ENCODE data around the gene EXOC4. TPM values are rescaled to one million over a fixed set of nuclear protein-coding genes. Genes with fewer than 3 reads are reported as not detected.

Gene EXOC4
- total RNA-seq, 1 experiment from 2014 or later: 66.2 TPM

GRCh38 chr7:133382775-133383559 is 130.1 kb downstream of the EXOC4 start:
- POLR2A ChIA-PET: no interaction called here
- Mint-ChIP-seq H3K9me3 (ENCODE audit: unreplicated experiment) (peaks cover 9% of the 10 kb centered on the region), H3K4me3 (ENCODE audit: unreplicated experiment) (no peak overlapping the region), H3K27me3 (ENCODE audit: insufficient read depth, unreplicated experiment) (no peaks in the 10 kb centered on the region), H3K36me3 (ENCODE audit: insufficient read depth, unreplicated experiment) (no peaks in the 10 kb centered on the region), H3K27ac (ENCODE audit: unreplicated experiment) (no peak overlapping the region), H3K4me1 (ENCODE audit: low read depth, unreplicated experiment) (no peaks in the 10 kb centered on the region)
- BruUV-seq (replicated peaks): no TSS peak
- Histone ChIP-seq H3K36me3 (ENCODE audit: control insufficient read depth, insufficient read depth, low read length) (no peaks in the 10 kb centered on the region), H3K27me3 (replicated peaks; ENCODE audit: control insufficient read depth, insufficient read depth, low read length) (no peaks in the 10 kb centered on the region), H3K4me1 (no peaks in the 10 kb centered on the region), H3K9me3 (no peaks in the 10 kb centered on the region), H3K4me3 (ENCODE audit: low read depth, low read length) (no peak overlapping the region)
- intact Hi-C loops (cut with micrococcal nuclease; ENCODE audit: unreplicated experiment): no loop called here
- no peak for DNase-seq
- TF ChIP-seq CTCF (IDR thresholded peaks at IDR 0.05; ENCODE audit: insufficient read depth in 1 of 2, low read depth in 1 of 2, low read length in 1 of 2, severe bottlenecking in 1 of 2, unreplicated experiment in 1 of 2): no peak
- CTCF ChIA-PET: no interaction called here

GRCh38 chr7:133386205-133386604 is 133.3 kb downstream of the EXOC4 start:
- H3K27ac Mint-ChIP-seq (ENCODE audit: unreplicated experiment): no peak overlapping the region
- no peaks in the 10 kb centered on the region for H3K36me3 Mint-ChIP-seq (ENCODE audit: insufficient read depth, unreplicated experiment)
- no peaks in the 10 kb centered on the region for H3K4me1 Mint-ChIP-seq (ENCODE audit: low read depth, unreplicated experiment)
- no peak for DNase-seq
- no peaks in the 10 kb centered on the region for H3K27me3 Mint-ChIP-seq (ENCODE audit: insufficient read depth, unreplicated experiment)
- CTCF ChIA-PET: no interaction called here
- TF ChIP-seq CTCF (IDR thresholded peaks at IDR 0.05; ENCODE audit: insufficient read depth in 1 of 2, low read depth in 1 of 2, low read length in 1 of 2, severe bottlenecking in 1 of 2, unreplicated experiment in 1 of 2): no peak
- Histone ChIP-seq H3K4me3 (ENCODE audit: low read depth, low read length) (no peak overlapping the region), H3K4me1 (no peaks in the 10 kb centered on the region), H3K27me3 (replicated peaks; ENCODE audit: control insufficient read depth, insufficient read depth, low read length) (no peaks in the 10 kb centered on the region), H3K9me3 (no peaks in the 10 kb centered on the region), H3K36me3 (ENCODE audit: control insufficient read depth, insufficient read depth, low read length) (no peaks in the 10 kb centered on the region)
- BruUV-seq (replicated peaks): no TSS peak
- no peak overlapping the region for H3K4me3 Mint-ChIP-seq (ENCODE audit: unreplicated experiment)
- peaks cover 12% of the 10 kb centered on the region for H3K9me3 Mint-ChIP-seq (ENCODE audit: unreplicated experiment)
- POLR2A ChIA-PET: no interaction called here
- intact Hi-C loops (cut with micrococcal nuclease; ENCODE audit: unreplicated experiment): no loop called here

GRCh38 chr7:133389727-133390126 is 136.8 kb downstream of the EXOC4 start:
- H3K4me1 ChIP-seq: no peaks in the 10 kb centered on the region
- H3K9me3 ChIP-seq: no peaks in the 10 kb centered on the region
- no TSS peak for BruUV-seq (replicated peaks)
- no peaks in the 10 kb centered on the region for H3K27me3 ChIP-seq (replicated peaks; ENCODE audit: control insufficient read depth, insufficient read depth, low read length)
- H3K36me3 ChIP-seq (ENCODE audit: control insufficient read depth, insufficient read depth, low read length): no peaks in the 10 kb centered on the region
- no peak overlapping the region for H3K4me3 ChIP-seq (ENCODE audit: low read depth, low read length)
- ChIA-PET POLR2A (no interaction called here), CTCF (no interaction called here)
- Mint-ChIP-seq H3K9me3 (ENCODE audit: unreplicated experiment) (peaks cover 12% of the 10 kb centered on the region), H3K36me3 (ENCODE audit: insufficient read depth, unreplicated experiment) (no peaks in the 10 kb centered on the region), H3K27ac (ENCODE audit: unreplicated experiment) (no peak overlapping the region), H3K4me3 (ENCODE audit: unreplicated experiment) (no peak overlapping the region), H3K4me1 (ENCODE audit: low read depth, unreplicated experiment) (no peaks in the 10 kb centered on the region), H3K27me3 (ENCODE audit: insufficient read depth, unreplicated experiment) (no peaks in the 10 kb centered on the region)
- no peak for TF ChIP-seq CTCF (IDR thresholded peaks at IDR 0.05; ENCODE audit: insufficient read depth in 1 of 2, low read depth in 1 of 2, low read length in 1 of 2, severe bottlenecking in 1 of 2, unreplicated experiment in 1 of 2)
- DNase-seq: no peak
- intact Hi-C loops (cut with micrococcal nuclease; ENCODE audit: unreplicated experiment): no loop called here
